Tibial artery (tissue), 4 donors: Measurements from ENCODE around the gene OGT.
A peak's percentile ranks its signal among the peaks of the same experiment; 100 is the strongest.

Experiments
- DNase-seq, 2 donors: peaks; one replicate each; pipeline ENCODE4 v3.0.0-alpha.2; 2019
- H3K27ac ChIP-seq, 2 donors: fragments of 200-600 bp; sonication (generic) in 1 of 2; 1 replicate in 1 of 2; 2 replicates in 1 of 2; pipeline ENCODE4 v1.5.1; 2018 to 2019; ENCODE audit warnings: mild to moderate bottlenecking in 1 of 2
- H3K27me3 ChIP-seq, 2 donors: fragments of 200-600 bp; sonication (generic) in 1 of 2; one replicate each; pipeline versions ENCODE4 v1.5.1 to v1.6.0; 2016 to 2019
- H3K36me3 ChIP-seq, 3 donors: fragments of 200-600 bp; sonication (generic) in 2 of 3; one replicate each; pipeline ENCODE4 v1.5.1; 2016 to 2019; ENCODE audit warnings: mild to moderate bottlenecking in 2 of 3
- H3K4me1 ChIP-seq, 4 donors: fragments of 200-600 bp; sonication (generic) in 2 of 4; 1 replicate in 3 of 4; 2 replicates in 1 of 4; pipeline ENCODE4 v1.5.1; 2016 to 2019
- H3K4me3 ChIP-seq, 2 donors: fragments of 200-600 bp; sonication (generic) in 1 of 2; 1 replicate in 1 of 2; 2 replicates in 1 of 2; pipeline ENCODE4 v1.5.1; 2018 to 2019; ENCODE audit warnings: mild to moderate bottlenecking in 2 of 2
- H3K9me3 ChIP-seq, 3 donors: fragments of 200-600 bp; sonication (generic) in 1 of 3; one replicate each; pipeline ENCODE4 v1.5.1; 2016 to 2019
- intact Hi-C: fragments of 100-400 bp; cut with DNase I; formaldehyde crosslinking; loops from one replicate; pipeline ENCODE4 v1.15.0; 2023; ENCODE audit warnings: low total_unique reads
- TF ChIP-seq, protein P1 (sequence below), 2 experiments: fragments of 200-600 bp in 1 of 2; fragments of 450-650 bp in 1 of 2; IDR thresholded peaks; one replicate each; pipeline ENCODE4 v1.5.1; 2017 to 2019; ENCODE audit warnings: antibody characterized with exemption in 2 of 2, mild to moderate bottlenecking in 1 of 2, moderate library complexity in 1 of 2

Gene OGT

DNA sequence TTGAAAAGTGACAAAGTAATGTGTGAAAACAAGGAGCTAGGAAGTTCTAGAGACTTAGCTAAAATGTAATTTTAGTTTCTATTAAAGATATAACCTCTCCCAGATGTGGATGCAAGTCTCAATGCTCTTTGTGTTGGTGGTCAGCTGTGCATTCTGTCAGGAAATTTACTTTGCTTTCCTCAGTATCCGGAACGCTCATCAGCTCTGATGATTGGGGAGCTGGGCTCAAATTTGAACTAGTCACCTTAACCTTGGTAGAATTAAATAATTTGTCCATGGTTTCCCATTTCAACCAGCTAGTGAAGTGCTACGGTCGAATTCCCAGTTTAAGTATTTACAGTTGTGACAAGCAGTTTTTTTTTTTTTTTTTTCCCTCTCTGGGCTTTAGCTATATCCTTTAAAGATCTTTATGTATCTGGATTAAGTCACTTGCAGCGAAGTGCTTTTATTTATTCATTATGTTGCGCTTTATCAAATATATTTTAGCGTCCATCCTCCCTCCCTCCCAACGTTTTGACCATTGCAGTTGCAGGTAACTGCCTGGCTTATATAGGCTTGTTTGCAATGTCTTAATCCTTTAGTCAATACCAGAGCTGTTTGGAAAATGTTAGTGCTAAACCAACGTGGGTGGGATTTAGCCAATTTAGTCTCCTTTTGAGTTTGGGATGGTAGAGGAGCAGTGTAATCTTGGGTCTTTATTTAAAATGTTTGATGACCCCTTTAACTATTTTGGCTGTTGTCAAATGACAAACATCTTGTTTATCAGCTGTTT is 2.1 kb downstream of the OGT start:
- Histone ChIP-seq H3K36me3 (no peaks in the 10 kb centered on the region), H3K27ac (peak overlapping the region; percentile 92), H3K27me3 (no peaks in the 10 kb centered on the region), H3K9me3 (no peaks in the 10 kb centered on the region), H3K4me3 (peak overlapping the region; percentile 79 to 90), H3K4me1 (peaks cover 0 to 32% (median 2%) of the 10 kb centered on the region in 4 donors)
- TF ChIP-seq, protein P1, sequence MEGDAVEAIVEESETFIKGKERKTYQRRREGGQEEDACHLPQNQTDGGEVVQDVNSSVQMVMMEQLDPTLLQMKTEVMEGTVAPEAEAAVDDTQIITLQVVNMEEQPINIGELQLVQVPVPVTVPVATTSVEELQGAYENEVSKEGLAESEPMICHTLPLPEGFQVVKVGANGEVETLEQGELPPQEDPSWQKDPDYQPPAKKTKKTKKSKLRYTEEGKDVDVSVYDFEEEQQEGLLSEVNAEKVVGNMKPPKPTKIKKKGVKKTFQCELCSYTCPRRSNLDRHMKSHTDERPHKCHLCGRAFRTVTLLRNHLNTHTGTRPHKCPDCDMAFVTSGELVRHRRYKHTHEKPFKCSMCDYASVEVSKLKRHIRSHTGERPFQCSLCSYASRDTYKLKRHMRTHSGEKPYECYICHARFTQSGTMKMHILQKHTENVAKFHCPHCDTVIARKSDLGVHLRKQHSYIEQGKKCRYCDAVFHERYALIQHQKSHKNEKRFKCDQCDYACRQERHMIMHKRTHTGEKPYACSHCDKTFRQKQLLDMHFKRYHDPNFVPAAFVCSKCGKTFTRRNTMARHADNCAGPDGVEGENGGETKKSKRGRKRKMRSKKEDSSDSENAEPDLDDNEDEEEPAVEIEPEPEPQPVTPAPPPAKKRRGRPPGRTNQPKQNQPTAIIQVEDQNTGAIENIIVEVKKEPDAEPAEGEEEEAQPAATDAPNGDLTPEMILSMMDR (IDR thresholded peaks at IDR 0.05), result no peak
- no peak for DNase-seq
- intact Hi-C loops, result no loop called here

- Histone ChIP-seq H3K4me1 (peaks cover 0 to 43% (median 2%) of the 10 kb centered on the region in 4 donors), H3K9me3 (no peaks in the 10 kb centered on the region), H3K36me3 (no peaks in the 10 kb centered on the region), H3K27ac (peak overlapping the region in 1 of 2 donors; percentile 92), H3K27me3 (no peaks in the 10 kb centered on the region), H3K4me3 (peak overlapping the region; percentile 79 to 90)
- TF ChIP-seq, protein P1 (IDR thresholded peaks at IDR 0.05), result no peak
- intact Hi-C loops, result no loop called here
- DNase-seq, result no peak
Measured at GRCh38 chrX:71536285-71536684, 3.4 kb downstream of the OGT start.

DNA sequence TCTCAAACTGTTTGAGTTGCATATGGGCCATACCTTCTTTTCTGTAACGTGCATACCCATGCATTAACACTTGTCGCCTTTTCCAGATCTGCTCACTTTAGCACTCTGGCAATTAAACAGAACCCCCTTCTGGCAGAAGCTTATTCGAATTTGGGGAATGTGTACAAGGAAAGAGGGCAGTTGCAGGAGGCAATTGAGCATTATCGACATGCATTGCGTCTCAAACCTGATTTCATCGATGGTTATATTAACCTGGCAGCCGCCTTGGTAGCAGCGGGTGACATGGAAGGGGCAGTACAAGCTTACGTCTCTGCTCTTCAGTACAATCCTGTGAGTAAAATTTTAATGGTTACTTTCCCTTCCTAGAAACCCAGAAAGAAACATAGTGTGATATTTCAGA is 4.8 kb downstream of the OGT start:
- intact Hi-C loops, result no loop called here
- no peaks in the 10 kb centered on the region for H3K27me3 ChIP-seq
- no peak overlapping the region for H3K27ac ChIP-seq
- peaks cover 0 to 55% (median 2%) of the 10 kb centered on the region in 4 donors for H3K4me1 ChIP-seq
- H3K9me3 ChIP-seq, result no peaks in the 10 kb centered on the region
- no peak overlapping the region for H3K4me3 ChIP-seq
- TF ChIP-seq, protein P1 (IDR thresholded peaks at IDR 0.05), result no peak
- H3K36me3 ChIP-seq, result no peaks in the 10 kb centered on the region
- DNase-seq, result no peak

DNA sequence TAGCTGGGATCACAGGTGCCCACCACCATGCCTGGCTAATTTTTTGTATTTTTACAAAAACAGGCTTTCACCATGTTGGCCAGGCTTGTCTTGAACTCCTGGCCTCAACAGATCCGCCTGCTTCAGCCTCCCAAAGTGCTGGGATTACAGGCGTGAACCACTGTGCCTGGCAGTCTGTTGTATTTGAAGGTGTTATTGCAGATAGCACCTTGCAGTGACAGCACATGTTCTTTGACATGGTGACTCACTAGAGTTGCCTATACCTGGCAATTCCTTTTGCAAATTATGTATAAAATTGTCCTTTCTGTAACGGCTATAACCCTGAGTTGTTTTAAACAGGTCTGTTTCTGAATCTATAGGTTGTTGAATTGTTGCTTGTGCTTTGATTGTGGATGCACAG is 7.9 kb downstream of the OGT start:
- no peak for DNase-seq
- H3K4me1 ChIP-seq, result peaks cover 0 to 71% (median 2%) of the 10 kb centered on the region in 4 donors
- H3K4me3 ChIP-seq, result no peak overlapping the region
- no peaks in the 10 kb centered on the region for H3K9me3 ChIP-seq
- no peak overlapping the region for H3K27ac ChIP-seq
- no peaks in the 10 kb centered on the region for H3K36me3 ChIP-seq
- TF ChIP-seq, protein P1 (IDR thresholded peaks at IDR 0.05), result no peak
- H3K27me3 ChIP-seq, result no peaks in the 10 kb centered on the region
- intact Hi-C loops, result no loop called here

GRCh38 chrX:71541210-71542022 is 8.5 kb downstream of the OGT start:
- no peak for DNase-seq
- intact Hi-C loops, result no loop called here

More at GRCh38 chrX:71541210-71542022, 8.5 kb downstream of the OGT start:
- peaks cover 0 to 71% (median 2%) of the 10 kb centered on the region in 4 donors for H3K4me1 ChIP-seq
- H3K27me3 ChIP-seq, result no peaks in the 10 kb centered on the region
- no peak overlapping the region for H3K4me3 ChIP-seq
- TF ChIP-seq, protein P1 (IDR thresholded peaks at IDR 0.05), result no peak
- no peaks in the 10 kb centered on the region for H3K9me3 ChIP-seq
- H3K36me3 ChIP-seq, result peaks cover 0 to 2% (median 2%) of the 10 kb centered on the region in 3 donors
- H3K27ac ChIP-seq, result no peak overlapping the region
